ENCODE data around the gene GRK2. TPM values are rescaled to one million over a fixed set of nuclear protein-coding genes. Genes with fewer than 3 reads are reported as not detected.

The GRK2 gene
- total and polyA plus RNA-seq, 2 of the 13 experiments (the other 11 are each of a cell fraction or from before 2014, with no cell fraction given) = 31.3 to 42.4 TPM

DNA sequence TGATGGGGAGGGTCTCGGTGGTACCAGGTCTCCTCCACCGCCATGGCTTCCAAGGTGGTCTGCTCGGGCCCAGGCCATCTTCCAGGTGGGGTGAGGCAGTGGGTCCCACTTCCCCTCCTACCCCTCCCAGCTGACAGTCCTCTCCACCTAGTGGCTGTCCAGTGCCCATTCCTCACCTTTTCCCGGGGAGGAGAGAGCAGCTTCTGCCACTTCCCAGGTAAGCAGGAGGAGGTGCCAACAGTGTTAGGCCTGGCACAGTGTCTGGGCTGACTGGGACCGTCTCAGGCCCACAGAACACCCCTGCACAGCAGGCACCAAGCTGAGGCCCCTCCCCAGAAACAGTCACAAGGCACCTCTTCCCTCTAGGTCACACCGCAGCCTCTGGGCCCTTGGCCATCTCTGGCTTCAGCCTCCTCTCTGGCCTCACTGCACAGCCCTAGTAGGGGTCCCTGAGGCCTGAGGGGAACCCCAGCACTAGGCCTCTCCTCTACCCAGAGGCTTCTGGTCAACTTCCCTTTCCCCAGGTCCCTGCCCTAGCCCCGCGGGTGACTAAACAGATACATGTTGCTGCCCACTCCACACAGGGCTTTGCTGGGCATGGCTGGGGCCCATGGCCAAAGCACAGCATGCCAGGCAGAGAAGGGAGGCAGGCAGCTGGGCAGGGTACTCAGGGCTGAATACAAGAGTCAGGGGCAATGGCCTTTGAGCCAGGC lies 20.5 kb downstream of the GRK2 start (continued):
- TF ChIP-seq, protein P1, sequence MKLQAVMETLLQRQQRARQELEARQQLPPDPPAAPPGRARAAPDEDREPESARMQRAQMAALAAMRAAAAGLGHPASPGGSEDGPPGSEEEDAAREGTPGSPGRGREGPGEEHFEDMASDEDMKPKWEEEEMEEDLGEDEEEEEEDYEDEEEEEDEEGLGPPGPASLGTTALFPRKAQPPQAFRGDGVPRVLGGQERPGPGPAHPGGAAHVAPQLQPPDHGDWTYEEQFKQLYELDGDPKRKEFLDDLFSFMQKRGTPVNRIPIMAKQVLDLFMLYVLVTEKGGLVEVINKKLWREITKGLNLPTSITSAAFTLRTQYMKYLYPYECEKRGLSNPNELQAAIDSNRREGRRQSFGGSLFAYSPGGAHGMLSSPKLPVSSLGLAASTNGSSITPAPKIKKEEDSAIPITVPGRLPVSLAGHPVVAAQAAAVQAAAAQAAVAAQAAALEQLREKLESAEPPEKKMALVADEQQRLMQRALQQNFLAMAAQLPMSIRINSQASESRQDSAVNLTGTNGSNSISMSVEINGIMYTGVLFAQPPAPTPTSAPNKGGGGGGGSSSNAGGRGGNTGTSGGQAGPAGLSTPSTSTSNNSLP (IDR thresholded peaks at IDR 0.05; ENCODE audit: low read depth, low read length) = no peak
- TF ChIP-seq AGO2 (optimal IDR thresholded peaks at IDR 0.05; ENCODE audit: low read depth, low read length) (peak; percentile 79), MAF1 (CRISPR knock-in tag; IDR thresholded peaks at IDR 0.05; ENCODE audit: borderline replicate concordance) (no peak), ZNF30 (CRISPR knock-in tag; IDR thresholded peaks at IDR 0.05) (no peak), ZNF207 (IDR thresholded peaks at IDR 0.05; ENCODE audit: borderline replicate concordance) (no peak), ZSCAN22 (CRISPR knock-in tag; IDR thresholded peaks at IDR 0.05) (no peak), TAF1 (CRISPR knock-in tag; IDR thresholded peaks at IDR 0.05) (no peak)
- TF ChIP-seq, protein P2, sequence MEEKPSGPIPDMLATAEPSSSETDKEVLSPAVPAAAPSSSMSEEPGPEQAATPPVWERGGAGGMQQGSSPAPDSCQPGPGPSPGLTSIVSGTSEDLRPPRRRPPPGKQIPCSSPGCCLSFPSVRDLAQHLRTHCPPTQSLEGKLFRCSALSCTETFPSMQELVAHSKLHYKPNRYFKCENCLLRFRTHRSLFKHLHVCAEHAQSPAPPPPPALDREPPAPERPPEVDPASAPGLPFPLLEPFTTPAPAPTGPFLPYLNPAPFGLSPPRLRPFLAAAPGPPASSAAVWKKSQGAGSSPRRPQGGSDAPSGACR (CRISPR knock-in tag; IDR thresholded peaks at IDR 0.05) = no peak
- TF ChIP-seq, protein P3, sequence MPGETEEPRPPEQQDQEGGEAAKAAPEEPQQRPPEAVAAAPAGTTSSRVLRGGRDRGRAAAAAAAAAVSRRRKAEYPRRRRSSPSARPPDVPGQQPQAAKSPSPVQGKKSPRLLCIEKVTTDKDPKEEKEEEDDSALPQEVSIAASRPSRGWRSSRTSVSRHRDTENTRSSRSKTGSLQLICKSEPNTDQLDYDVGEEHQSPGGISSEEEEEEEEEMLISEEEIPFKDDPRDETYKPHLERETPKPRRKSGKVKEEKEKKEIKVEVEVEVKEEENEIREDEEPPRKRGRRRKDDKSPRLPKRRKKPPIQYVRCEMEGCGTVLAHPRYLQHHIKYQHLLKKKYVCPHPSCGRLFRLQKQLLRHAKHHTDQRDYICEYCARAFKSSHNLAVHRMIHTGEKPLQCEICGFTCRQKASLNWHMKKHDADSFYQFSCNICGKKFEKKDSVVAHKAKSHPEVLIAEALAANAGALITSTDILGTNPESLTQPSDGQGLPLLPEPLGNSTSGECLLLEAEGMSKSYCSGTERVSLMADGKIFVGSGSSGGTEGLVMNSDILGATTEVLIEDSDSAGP (CRISPR knock-in tag; IDR thresholded peaks at IDR 0.05; ENCODE audit: borderline replicate concordance) = 0 out of 2 replicates have a peak, but pooled peaks have one; percentile 45

Measured in HepG2 (cell line).